Skeletal muscle tissue (tissue), 4 donors: ENCODE data around the gene LMO7. TPM values are rescaled to one million over a fixed set of nuclear protein-coding genes. Genes with fewer than 3 reads are reported as not detected.

Experiments
- H3K27ac ChIP-seq: one replicate; pipeline ENCODE4 v1.7.0; 2013; ENCODE audit warnings: mild to moderate bottlenecking, low read depth, low read length, inconsistent platforms
- H3K27me3 ChIP-seq, 3 donors: one replicate each; pipeline ENCODE4 v1.7.0; 2013; ENCODE audit warnings: low read length in 3 of 3; ENCODE audit not compliant: control insufficient read depth in 3 of 3, insufficient read depth in 3 of 3
- H3K36me3 ChIP-seq, 3 donors: one replicate each; pipeline ENCODE4 v1.7.0; 2013; ENCODE audit warnings: low read length in 3 of 3; ENCODE audit not compliant: control insufficient read depth in 3 of 3, insufficient read depth in 3 of 3
- H3K4me1 ChIP-seq, 3 donors: one replicate each; pipeline ENCODE4 v1.7.0; 2013; ENCODE audit warnings: low read length in 3 of 3, mild to moderate bottlenecking in 3 of 3; ENCODE audit not compliant: control insufficient read depth in 3 of 3, insufficient read depth in 3 of 3
- H3K4me3 ChIP-seq, 3 donors: one replicate each; pipeline ENCODE4 v1.7.0; 2013; ENCODE audit warnings: low read length in 3 of 3
- H3K9ac ChIP-seq, 3 donors: one replicate each; pipeline ENCODE4 v1.7.0; 2013; ENCODE audit warnings: low read length in 3 of 3, mild to moderate bottlenecking in 3 of 3, moderate library complexity in 2 of 3, low read depth in 1 of 3
- H3K9me3 ChIP-seq, 3 donors: one replicate each; pipeline ENCODE4 v1.7.0; 2013; ENCODE audit warnings: low read length in 3 of 3; ENCODE audit not compliant: control insufficient read depth in 3 of 3
- total RNA-seq: library from RNA; depleted of rRNA; stranded (reverse); fragments of >200 nt; gene quantifications from one replicate; pipeline ENCODE4 v1.2.3, GENCODE V29; 2014
- donor health status: Osteomylitis.

LMO7 gene
- total RNA-seq, 1 donor from 2014 or later, result 176 TPM

DNA sequence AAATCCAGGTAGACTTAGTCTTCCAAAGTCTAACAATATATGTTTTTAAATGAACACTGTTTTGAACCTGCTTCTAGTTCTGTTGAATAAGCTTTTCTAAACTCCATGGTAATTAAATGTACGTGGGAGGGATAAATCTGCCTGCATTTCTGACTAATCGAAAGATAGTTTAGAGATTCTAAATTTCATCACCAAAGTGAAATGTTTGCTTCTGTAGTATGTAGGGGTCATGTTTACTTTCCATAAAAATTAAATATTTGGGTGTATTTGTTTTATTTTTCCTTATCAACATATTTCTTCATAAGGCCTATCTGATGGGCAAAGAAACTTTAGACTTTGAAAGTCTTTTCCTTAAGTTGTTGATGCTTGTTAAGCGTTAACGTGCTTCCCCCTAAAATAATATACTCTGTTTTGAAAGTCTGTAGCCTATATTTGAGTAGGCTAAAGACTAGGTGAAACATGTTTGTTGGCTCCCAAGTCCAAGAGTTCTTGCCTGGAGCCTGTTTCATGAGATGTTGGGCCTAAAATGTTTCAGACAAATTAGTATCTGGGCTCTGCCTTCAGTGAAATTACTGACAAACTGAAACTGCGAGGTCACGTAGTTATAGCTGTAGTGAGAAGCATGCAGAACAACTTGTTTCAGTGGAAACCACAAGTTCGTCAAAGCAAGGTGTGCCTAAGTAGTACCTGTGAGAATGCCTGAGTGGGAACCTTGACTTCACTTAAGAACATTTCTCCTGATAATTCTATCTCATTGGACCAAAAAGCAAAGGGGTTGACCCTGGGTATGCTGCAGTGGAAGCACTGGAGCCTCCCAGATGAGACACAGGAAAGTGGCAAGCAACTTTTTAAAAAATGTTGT is 126.2 kb downstream of the LMO7 start:
- H3K36me3 ChIP-seq, result no peaks in the 10 kb centered on the region
- H3K4me3 ChIP-seq, result peak overlapping the region; percentile 68 to 75 (median 73)

DNA sequence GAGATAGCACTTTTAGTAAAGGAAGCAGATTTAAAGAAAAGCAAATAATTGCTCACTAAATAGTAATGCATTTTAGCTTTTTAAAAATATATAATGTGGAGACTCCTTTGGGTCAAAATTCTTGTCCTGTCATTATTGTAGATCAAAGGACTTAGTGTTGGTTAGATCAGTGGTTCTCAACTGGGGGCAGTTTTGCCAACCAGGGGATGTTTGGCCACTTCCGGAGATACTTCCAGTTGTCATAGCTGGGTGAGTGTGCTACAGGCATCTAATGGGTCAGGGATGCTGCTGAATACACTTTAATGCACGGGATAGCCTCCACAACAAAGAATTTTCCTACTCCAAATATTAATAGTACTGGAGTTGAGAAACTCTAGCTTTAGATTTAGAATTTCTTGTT is 126.8 kb downstream of the LMO7 start:
- Histone ChIP-seq H3K9me3 (no peaks in the 10 kb centered on the region), H3K4me3 (peak overlapping the region; percentile 68 to 75 (median 73)), H3K36me3 (no peaks in the 10 kb centered on the region), H3K9ac (peak overlapping the region; percentile 79 to 84 (median 83)), H3K27ac (peak overlapping the region; percentile 62), H3K27me3 (no peaks in the 10 kb centered on the region), H3K4me1 (peaks cover 2 to 25% (median 19%) of the 10 kb centered on the region in 3 donors)

More for the DNA sequence above, 126.2 kb downstream of the LMO7 start:
- Histone ChIP-seq H3K9me3 (no peaks in the 10 kb centered on the region), H3K4me1 (peaks cover 2 to 25% (median 13%) of the 10 kb centered on the region in 3 donors), H3K27me3 (no peaks in the 10 kb centered on the region), H3K9ac (peak overlapping the region; percentile 79 to 84 (median 83)), H3K27ac (peak overlapping the region; percentile 62)

DNA sequence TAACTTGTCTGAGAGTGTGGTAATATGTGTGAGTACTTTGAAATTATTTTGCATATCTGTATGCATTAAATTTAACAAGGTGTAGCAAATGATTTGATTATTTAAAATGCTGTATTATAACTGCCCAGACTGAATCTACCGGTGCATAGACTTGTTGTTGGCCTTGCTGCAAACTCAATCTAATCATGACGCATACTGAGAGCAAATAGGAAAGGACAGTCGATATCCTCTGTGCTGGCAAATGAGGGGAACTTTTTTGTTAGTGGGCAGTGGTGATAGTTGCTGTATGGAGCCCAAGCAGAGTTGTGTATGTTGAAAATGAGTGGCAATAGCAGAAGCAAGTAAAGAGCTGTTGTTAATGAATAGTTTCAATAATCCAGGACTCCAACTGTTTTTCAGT is 127.4 kb downstream of the LMO7 start:
- Histone ChIP-seq H3K4me1 (peaks cover 2 to 25% (median 20%) of the 10 kb centered on the region in 3 donors), H3K4me3 (peak overlapping the region; percentile 68 to 75 (median 73)), H3K9me3 (no peaks in the 10 kb centered on the region), H3K27me3 (no peaks in the 10 kb centered on the region), H3K9ac (peak overlapping the region; percentile 79 to 84 (median 83)), H3K27ac (peak overlapping the region; percentile 62), H3K36me3 (no peaks in the 10 kb centered on the region)

DNA sequence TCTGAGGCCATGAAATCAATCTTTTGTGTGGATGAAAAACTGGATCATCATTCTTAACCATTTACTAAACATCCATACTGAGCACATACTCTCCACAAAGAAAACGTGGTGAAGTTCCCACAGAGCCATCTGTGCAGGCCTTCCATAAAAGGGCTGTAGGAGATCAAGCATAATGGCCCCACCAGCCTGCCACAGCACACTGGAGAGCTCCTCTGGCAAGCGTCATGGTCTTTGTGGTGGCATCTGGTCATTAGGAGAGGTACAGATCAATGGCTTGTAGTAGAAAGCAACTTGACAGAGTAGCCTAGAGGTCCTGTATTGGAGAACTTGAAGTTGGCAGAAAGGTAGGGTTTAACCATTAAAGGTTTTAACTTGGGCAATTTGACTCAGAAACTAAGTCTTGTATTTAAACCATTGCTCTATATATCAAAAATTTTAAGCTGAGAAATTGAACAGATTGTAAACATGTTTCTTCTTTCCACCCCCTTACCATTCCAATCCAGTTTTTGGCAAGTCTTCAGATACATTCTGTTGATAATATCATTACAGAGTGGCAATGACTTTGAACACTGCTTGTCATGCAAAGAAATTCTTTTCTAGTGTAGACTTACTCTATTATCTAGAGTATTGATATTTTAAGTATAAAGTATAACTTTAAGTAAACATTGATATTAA is 128.3 kb downstream of the LMO7 start:
- Histone ChIP-seq H3K36me3 (no peaks in the 10 kb centered on the region), H3K27ac (peak overlapping the region; percentile 62), H3K4me3 (peak overlapping the region; percentile 23 to 68 (median 27)), H3K4me1 (peaks cover 5 to 25% (median 21%) of the 10 kb centered on the region in 3 donors), H3K27me3 (no peaks in the 10 kb centered on the region), H3K9ac (peak overlapping the region in 1 of 3 donors; percentile 41), H3K9me3 (no peaks in the 10 kb centered on the region)

DNA sequence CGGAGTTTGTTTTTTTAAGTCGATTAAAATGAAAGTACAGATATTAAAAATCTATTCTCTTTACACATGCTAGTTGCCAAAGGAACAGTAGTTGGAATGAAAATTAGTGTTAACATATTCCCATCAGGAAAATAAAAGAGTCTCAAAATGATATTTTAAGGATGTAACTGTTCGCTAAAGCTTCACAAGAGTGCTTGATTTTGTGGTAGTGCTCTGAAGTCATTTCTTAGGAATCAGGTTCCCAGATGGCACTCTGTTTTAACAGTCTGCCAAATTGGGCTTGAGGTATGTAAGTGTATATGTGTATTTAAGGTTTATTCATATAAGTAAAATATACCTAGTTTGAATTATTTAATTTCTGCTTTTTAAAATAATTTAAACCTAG is 128.8 kb downstream of the LMO7 start:
- Histone ChIP-seq H3K27me3 (no peaks in the 10 kb centered on the region), H3K36me3 (no peaks in the 10 kb centered on the region), H3K4me1 (peaks cover 5 to 21% (median 21%) of the 10 kb centered on the region in 3 donors), H3K27ac (peak overlapping the region; percentile 62), H3K4me3 (peak overlapping the region; percentile 15 to 68 (median 27)), H3K9me3 (no peaks in the 10 kb centered on the region), H3K9ac (peak overlapping the region in 1 of 3 donors; percentile 41)

DNA sequence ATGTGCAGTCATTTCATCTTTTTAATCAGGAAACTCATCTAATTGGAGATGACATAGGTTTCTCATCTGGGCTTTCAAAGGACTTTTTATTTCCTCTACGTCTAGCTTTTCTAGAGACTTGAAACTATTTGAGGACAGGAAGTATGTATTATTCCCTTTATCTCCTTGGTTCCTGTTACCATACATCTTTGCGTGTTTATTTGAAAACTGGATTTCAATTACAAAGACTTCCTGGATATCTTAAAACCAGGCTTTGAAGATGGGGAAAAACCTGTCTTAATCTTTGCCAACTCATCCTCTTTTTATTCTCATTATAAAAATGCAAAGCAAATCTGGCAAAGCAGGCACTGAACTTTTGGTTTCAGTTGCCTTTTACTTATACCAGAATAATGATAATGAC is 130.5 kb downstream of the LMO7 start:
- H3K4me1 ChIP-seq, result peaks cover 15 to 31% (median 18%) of the 10 kb centered on the region in 3 donors
- peak overlapping the region; percentile 62 for H3K27ac ChIP-seq
- H3K36me3 ChIP-seq, result no peaks in the 10 kb centered on the region
- H3K27me3 ChIP-seq, result no peaks in the 10 kb centered on the region
- no peaks in the 10 kb centered on the region for H3K9me3 ChIP-seq
- no peak overlapping the region for H3K4me3 ChIP-seq
- H3K9ac ChIP-seq, result no peak overlapping the region

GRCh38 chr13:75769141-75769905 is 133.2 kb downstream of the LMO7 start:
- no peaks in the 10 kb centered on the region for H3K36me3 ChIP-seq
- no peaks in the 10 kb centered on the region for H3K27me3 ChIP-seq
- peak overlapping the region; percentile 9 for H3K27ac ChIP-seq
- no peak overlapping the region for H3K9ac ChIP-seq
- no peak overlapping the region for H3K4me3 ChIP-seq
- H3K9me3 ChIP-seq, result no peaks in the 10 kb centered on the region
- peaks cover 9 to 27% (median 19%) of the 10 kb centered on the region in 3 donors for H3K4me1 ChIP-seq

GRCh38 chr13:75770164-75770563 is 134.0 kb downstream of the LMO7 start:
- Histone ChIP-seq H3K4me1 (peaks cover 8 to 27% (median 19%) of the 10 kb centered on the region in 3 donors), H3K36me3 (no peaks in the 10 kb centered on the region), H3K27me3 (no peaks in the 10 kb centered on the region), H3K4me3 (no peak overlapping the region), H3K9me3 (no peaks in the 10 kb centered on the region), H3K9ac (no peak overlapping the region), H3K27ac (peak overlapping the region; percentile 9)

- peaks cover 5 to 24% (median 20%) of the 10 kb centered on the region in 3 donors for H3K4me1 ChIP-seq
- H3K27ac ChIP-seq, result peak overlapping the region; percentile 9
Observed at GRCh38 chr13:75770592-75771011, 134.5 kb downstream of the LMO7 start.

More at GRCh38 chr13:75770592-75771011, 134.5 kb downstream of the LMO7 start:
- Histone ChIP-seq H3K9me3 (no peaks in the 10 kb centered on the region), H3K4me3 (no peak overlapping the region), H3K9ac (peak overlapping the region in 1 of 3 donors; percentile 9), H3K36me3 (no peaks in the 10 kb centered on the region), H3K27me3 (no peaks in the 10 kb centered on the region)
